HG02884 (cell line): ENCODE measurements around the gene MAPKAPK3.

ENCODE experiments used
- ATAC-seq: cut with Tn5 transposase; IDR thresholded peaks from one replicate; pipeline ENCODE4 v1.9.1; 2021; ENCODE audit warnings: mild to moderate bottlenecking, moderate library complexity; ENCODE audit not compliant: unreplicated experiment

MAPKAPK3 gene

DNA sequence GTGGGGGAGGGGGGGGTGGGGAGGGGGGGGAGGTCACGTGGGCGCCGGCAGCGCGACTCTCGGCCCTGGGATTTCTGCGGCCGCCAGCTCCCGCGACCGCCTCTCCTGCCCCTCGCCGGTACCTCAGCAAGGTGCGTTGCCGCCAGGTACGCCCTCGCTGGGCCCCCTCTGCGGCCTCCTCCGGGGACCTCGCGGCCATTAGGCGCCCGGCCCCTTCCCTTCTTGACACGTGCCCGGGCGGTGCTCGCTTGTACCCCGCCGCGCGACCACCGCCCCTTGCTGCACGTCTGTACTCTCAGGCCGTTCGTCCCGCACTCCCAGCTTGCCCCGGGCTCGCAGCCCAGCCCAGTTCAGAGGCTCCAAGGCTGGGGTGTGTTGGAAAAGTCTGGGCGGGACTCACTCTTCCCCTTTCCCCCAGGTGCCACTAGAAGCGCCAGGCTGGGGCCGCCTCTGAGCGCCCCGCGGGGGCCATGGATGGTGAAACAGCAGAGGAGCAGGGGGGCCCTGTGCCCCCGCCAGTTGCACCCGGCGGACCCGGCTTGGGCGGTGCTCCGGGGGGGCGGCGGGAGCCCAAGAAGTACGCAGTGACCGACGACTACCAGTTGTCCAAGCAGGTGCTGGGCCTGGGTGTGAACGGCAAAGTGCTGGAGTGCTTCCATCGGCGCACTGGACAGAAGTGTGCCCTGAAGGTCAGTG is at the start of gene MAPKAPK3:
MAPKAPK3 (plus strand) TSS at position 56 of the 696 bp plus-strand sequence; CDS start at position 471, 415 bp downstream.
- ATAC-seq = peak; percentile 7

DNA sequence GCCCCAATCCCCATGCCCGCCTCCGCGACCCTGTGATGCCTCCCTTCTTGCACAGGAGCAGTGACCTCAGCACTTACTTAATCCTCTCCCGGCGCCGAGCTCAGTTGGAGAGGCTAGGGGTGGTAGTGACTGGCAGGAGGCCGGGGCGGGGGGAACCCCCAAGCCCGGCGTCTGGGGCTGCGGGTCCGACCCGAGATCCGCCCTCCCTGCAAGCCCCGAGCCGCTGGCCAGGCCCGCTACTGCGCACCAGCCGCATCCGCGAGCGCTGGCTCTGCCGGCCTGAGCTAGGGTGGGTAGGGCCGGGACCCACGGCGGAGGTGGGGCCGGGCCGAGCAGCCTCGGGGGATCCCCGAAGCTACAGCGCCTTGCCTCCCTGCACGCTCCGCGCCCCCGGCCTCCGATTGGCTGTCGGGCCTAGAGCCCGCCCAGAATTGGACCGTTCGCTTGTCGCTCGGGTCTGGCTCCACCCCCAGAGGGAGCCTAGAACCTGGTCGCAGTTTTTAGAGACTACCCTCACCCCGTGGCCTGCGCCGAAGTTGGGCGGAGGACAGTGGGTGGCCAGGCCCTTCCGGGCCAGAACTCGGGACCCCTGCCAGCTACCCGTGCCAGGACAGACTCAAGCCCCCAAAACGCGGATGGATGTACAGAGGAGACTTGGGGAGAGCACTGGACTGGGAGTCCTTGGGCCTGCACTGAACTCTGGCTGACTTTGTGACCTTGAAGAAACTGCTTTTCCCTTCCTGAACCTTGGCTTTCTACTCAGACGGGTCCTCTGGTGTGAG is 49.4 kb upstream of the MAPKAPK3 start, which contains the start of gene C3orf18:
C3orf18 (minus strand) TSS at position 362 of the 782 bp plus-strand sequence. CDS start 2,048 bp downstream, outside the sequence.
- peak; percentile 85 for ATAC-seq

DNA sequence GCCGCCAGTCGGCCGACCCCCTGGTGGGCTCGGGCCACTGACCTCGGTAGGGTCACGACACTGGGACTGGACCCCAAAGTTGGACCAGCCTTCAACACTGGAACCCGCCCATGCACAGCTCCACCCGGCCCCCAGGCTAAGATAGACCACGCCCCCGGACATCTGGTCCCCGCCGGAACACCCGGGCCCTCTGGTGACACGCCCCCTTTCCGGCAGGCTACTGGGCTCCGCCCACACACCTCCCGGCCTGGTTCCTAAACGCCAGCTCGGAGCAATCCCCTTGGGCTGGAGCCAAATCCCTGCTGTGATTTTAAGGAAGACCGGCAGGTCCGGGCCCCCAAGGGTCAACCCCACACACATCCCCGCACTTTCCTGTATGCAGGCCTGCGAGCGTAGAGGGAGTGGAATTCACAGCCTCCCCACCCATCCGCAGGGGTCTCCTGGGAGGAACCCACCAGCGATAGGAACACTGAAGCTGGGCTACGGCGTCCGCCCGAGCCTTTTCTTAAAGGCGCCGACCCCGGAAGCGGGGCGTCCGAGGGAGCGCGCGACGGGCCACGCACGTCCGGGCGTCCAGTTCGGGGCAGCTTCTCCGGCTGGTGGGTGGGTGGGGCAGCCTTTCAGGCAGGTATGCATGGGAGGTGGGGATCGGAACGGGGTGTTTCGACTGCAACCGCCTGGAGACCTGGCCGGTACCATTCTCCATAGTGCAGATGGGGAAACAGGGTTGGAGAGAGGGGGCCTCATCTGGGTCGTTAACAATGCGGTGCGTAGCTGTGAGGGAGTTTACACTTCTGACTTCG is 47.8 kb upstream of the MAPKAPK3 start, which contains the start of gene HEMK1:
HEMK1 (plus strand) TSS at position 576 of the 803 bp plus-strand sequence. CDS start 1,583 bp downstream, outside the sequence.
- peak; percentile 59 for ATAC-seq

DNA sequence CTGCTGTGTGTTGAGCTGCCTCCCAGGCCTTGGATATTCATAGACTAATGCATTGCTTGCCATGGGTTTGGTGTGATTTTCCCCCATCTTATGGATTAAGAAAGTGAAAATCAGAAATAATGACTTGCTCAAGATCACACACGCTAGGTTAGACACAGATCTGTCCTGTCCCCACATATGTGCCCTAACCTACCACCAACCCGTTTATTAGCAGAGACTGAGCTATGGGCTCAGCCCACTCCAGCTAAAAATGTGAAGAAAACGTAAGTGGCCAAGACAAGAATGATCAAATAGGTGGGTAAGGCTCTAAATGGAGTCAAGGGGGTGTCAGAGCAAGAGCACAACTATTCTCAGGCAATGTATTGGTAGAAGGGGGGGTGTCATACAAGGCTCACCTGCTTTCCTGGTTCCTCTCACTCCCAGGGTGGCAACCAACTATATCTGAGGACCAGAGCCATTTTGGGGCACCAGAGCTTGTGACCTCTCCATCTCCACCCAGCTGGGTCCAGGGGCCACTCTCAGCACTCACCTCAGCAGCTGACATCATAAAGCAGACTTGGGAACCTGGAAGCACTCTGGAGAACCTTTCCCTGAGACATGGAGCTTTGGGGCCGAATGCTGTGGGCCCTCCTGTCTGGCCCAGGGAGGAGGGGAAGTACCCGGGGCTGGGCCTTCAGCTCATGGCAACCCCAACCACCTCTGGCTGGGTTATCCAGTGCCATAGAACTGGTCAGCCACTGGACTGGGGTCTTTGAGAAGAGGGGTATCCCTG is 46.3 kb upstream of the MAPKAPK3 start:
- ATAC-seq = no peak

DNA sequence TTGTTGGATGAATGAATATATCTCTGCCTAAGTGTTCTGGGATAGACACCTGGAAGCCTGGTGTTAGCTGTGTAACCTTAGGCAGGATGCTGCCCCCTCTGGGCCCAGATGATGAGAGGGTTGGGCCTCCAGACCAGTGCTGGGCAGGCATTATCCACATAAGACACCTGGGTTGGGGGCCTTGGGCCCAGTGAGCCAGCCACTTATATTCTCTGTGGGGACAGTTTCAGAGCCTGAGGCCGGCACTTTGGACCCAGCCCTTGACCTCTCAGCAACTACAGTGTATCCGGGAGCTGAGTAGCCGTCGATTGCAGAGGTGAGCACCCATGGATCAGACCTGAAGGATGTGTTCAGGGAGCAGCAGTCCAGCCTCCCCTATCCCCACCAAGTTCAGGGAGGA is 45.5 kb upstream of the MAPKAPK3 start:
- ATAC-seq = no peak

DNA sequence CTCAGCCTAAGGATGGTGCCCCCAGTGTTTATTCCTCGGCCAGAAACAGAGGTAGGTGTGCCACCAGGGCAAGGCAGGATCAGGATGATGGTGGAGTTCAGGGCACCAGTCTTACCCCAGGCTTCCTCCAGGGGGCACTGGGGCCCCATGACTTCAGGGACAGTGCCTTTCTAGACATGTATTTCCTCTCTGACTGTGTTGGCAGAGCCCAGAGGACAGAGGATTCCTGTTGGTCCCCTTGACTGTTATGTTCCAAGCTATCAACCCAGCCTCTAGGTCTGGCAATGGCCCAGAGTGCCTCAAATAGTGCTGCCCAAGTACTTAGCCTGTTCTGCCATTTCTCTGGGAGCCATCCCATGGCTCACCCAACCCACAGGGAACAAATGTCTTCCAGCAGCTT is 44.8 kb upstream of the MAPKAPK3 start:
- no peak for ATAC-seq

DNA sequence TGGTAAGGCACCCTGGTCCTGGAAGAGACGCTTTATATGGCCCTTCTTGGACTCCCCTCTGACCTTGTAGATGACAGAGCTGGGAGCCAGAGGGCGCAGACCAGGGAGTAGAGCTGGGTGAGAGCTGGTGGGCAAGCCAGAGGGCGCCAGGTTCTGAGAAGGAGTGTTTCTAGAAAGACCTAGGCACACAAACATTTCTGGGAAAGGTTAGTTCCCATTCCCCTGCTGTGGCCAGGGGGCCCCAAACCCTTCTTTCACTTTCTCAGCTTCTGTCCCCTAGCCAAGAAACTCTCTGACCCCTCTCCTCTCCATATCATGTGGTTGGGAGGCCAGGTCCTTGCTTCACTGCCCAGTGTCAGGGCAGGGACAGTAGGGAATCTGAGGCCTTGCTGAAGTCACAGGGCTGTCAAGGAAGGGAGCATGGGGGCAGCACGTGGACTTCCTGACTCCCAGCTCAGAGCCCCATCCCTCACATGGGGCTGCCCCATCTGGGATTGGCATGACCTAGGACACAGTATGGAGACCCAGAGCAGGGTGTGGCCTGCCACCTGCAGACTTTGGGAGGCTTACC is 44.1 kb upstream of the MAPKAPK3 start:
- ATAC-seq = no peak

DNA sequence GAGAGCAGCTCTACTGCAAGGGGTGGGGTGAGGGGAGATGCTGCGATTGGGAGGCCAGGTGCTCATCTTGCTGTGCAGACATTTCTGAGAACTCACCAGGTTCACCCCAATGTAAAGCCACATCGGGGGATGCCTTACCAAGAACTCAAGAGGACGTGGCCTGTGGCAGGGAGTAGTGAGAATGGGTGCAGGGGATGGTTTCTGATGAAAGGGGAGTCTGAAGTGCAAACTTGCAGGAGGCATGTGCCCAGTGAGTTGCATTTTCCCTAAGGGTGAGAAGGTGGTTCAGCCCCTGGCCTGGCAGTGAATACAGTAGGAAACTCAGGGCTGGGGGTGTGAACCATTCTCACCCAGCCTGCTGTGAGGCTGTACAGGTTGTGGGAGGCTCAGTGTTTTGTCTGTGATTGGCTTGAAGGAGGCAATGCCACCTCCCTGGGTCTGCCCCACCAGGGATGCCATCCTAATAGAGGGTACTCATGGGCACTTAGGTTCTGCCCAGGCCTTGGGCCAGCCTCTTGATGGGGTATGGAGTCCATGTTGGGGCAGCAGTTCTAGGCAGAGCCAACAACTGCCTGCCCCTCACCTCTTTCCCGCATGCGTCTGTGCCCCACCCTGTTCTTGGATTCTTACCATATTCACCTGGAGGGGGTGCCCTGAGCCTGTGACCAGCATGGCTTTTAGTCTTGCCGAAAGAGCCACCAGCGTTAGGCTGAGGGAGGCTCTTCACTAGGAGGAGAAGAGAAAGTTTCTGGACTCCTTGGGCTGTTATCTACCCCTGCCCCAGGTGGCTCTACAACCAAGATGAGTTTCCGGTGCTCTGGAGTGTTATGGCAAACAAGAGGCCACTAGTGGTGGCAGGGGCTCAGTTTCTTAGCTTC is 43.1 kb upstream of the MAPKAPK3 start:
- ATAC-seq = no peak

DNA sequence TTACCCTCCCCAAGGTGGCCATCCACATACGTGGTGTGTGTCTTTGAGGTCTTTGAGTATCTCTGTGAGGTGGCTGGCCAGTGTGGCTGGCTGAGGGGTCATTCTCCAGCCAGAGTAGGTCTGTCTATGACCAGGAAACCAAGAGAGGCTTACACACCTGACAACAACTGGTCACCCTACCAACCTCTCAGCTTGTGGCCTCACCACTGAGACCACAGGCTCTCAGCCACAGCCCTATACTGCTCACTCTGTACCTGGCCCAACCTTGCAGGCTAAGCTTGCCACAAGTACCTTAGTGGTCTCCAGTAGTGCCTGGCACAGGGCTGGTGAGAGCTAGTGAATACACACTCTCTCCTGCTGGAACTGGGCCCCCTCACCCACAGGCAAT is 42.5 kb upstream of the MAPKAPK3 start:
- no peak for ATAC-seq

DNA sequence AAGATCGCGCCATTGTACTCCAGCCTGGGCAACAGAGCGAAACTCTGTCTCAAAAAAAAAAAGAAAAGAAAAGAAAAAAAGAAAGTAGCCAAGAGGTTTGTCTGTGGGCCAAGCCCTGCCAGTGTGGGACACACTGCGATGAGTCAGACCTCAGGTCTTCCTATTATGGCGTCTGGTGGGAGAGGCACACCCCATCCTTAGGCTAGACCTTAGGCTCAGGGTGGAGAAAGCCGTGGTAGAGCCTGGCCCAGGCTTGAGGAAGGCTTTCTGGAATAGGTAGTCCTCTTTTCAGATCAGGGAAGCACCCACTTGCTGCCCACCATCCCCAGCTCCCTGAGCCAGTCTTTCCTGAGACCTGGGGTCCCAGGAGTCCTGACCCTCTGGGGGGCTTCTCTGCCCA is 41.6 kb upstream of the MAPKAPK3 start:
- ATAC-seq = no peak

DNA sequence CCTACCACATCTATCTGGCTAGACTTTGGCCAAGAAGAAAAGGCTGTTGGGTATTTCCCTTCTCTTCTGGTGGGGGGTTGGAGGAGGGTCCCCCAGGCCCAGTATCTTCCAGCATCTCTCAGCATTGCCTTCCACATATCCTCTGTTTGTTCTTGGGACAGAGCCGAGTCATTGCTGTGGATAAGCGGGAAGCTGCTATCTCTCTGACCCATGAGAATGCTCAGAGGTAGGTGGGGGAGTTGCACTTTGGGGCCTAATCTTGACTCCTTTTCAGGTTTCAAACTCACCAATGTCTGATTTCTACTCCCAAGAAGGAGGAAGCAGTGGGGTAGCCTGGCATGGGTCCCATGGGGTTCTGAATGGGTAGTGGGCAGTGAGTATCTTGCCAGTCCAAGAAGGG is 39.6 kb upstream of the MAPKAPK3 start:
- ATAC-seq = no peak

DNA sequence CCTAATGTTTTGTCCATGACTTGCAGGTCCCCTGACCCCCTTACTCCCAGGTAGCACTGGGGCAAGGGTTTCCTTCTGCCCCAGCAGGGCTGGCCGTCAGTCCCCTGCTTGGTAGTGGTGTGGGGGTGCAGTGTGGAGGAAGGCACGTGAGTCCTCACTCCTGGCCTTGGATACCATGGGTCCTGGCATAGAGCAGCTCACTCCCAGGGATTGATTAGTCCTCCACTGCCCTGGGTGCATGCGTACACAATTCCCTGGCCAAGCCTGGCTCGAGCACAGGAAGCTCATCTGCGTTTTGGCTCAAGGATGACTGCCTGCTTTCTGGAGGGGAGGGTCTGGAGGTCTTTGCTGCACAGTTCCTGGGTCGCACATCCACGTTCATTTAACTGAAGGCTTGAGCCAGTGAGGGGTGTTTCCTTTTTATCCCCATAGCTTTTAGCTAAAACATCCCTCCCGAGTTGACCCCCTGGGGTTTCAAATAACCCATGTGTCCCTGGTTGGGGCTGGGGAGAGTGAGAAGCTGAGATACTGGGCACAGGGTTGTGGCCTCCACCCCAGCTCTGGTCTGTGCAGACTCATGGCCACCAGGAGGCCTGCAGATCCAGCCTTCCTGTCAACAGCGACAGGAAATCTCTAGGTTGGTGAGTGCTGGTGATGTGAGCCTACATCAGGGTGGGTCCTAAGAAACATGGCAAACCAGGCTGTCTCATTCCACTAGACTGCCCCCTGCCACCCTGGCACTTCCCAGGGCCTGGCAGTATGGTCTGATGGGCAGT is 36.1 kb upstream of the MAPKAPK3 start:
- no peak for ATAC-seq

DNA sequence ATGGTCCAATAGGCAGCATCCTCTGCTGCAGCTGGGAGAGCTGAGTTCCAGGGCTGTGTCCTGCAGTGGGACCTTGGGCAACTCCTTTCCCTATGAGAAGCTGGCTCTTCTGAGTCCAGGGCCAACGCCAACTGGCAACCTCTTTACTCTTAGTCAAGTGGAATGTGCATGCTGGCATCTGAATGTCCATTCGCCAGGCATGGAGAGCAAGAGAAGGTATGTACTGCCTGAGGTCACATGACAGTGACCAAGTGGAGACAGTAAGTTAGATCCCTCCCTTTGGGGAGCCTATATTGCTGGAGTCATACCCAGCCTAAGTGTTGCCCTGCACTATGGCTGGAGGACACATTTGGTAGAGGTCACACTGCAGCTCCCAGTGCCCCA is 35.5 kb upstream of the MAPKAPK3 start:
- no peak for ATAC-seq

DNA sequence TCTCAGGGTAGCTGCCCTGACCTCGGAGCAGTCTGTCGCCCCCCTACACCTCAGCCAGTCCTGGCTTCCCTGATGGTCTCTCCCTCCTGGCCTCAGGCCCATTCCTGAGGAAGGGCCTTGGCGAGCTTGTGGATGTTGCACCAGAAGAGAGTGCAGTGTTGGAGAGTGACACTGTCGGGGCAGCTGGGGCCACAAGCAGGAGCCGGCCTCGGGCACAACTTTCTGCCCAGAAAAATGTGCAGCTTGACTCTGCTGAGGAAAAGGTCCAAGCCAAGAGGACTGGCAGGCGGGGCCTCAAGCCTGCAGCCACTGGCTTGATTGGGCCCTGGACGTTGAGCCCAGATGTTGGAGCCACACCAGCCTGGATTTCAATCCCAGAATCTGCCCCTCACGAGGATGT is 34.9 kb upstream of the MAPKAPK3 start:
- no peak for ATAC-seq

DNA sequence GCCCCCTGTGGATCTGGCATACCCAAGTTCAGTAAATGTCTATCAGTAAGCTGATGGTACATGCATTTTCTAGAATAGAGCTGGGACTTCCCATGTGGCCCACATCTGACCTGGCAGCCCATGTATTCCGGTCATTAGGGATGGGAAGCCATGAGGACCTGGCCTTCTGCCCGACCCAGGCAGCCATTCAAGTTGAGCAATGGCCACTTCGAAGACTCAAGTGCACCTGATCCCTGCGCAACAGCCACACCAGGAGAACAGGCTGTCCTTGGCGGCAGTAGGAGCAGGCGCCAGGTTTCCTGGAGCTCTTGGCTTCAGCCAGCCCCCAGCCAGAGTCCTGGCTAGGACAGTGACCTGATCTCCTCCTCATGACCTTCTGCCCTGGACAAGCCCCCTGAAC is 33.1 kb upstream of the MAPKAPK3 start:
- no peak for ATAC-seq

DNA sequence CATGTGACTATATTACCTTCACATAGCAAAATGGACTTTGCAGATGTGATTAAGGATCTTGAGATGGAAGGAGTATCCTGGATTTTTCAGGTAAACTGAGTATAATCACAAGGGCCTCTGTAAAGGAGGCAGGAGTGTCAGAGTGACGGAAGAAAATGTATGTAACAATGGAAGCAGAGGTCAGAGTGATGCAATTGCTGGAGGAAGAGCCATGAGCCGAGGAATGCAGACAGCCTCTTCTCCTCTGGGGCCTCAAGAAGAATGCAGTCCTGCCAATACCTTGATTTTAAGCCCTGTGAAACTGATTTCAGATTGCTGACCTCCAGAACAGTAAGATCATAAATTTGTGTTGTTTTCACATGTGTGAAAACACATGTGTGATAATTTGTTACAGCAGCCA is 32.6 kb upstream of the MAPKAPK3 start:
- no peak for ATAC-seq

DNA sequence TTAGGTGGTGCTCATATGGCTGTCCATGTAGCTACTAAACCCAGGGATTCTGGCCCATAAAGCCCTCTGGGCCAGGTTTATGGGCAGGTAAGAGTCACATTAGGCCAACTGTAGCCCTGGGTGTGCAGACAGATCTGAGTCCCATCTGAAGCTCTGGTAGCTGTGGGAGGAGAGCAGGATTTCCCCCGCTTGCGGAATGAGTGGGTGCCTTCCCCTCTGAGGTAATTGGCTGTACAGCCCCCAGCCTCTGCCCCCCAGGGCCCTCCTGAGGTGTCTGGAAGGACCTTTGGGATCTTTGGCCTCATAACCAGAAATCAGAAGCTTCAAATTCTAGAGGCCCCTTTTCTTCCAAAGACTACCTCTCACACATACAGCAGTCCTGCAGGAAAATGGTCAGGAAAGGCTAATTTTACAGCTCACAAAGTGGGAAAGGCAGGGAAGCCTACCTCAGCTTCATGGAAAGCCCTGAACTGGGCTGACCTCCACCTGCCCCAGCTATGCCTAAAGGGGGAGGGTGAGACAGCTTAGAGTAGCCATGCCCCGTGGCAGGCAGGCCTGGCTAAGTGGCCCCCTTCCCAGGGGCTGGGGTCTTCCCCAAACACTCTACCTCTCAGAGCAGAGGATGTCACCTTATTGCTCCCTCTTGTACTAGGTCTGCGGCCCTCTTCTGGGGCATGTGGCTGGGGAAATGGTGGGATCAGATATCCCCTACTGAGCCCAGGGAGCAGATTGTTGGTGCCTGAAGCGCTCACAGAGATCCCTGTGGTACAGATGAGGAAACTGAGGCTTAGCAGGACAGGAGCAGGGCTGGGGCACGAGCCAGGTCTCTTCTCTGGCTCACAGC is 30.8 kb upstream of the MAPKAPK3 start:
- ATAC-seq = no peak

DNA sequence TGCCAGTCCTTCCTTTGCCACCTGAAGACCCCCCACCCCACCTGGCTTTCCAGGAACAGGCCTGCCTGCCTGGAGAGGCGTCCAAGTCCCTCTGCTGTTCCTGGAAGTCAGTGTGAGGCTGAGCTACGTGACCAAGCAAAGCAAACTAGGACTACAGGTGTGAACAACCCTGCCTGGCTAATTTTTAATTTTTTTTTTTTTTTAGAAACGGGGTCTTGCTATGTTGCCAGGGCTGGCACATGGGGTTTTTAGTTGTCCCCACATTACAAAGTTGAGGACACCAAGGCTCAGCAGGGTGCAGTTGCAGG is 30.2 kb upstream of the MAPKAPK3 start:
- no peak for ATAC-seq
